Measurements from ENCODE around the gene TMEM150C.

TMEM150C gene

DNA sequence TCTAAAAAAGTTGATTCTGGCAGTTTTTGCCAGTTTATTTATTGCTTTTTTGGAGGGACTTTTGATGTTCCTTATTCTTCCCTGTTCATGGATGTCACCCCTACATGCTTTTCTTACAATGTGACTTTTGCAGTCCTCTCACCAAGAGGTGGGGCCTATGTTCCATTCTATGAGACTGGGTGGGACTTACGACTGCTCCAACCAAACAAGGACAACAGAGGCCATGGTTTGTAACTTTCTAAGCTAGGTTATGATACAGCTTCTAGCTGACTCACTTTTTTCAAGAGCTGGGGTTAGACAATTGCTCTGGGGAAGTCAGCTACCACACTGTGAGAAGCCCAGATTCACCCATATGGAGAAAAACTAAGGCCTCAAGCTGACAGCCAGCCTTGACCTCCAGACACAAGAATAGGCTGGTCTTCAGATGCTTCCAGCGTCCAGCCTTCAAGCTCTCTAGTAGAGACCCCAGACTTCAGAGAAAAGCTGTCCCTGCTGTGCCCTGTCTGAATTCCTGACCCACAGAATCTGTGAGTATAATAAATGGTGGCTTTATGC lies 91.9 kb downstream of the TMEM150C start:
- DNase-seq: peak; percentile 67

GRCh38 chr4:82467471-82467870 lies 94.3 kb downstream of the TMEM150C start:
- peak; percentile 40 for DNase-seq

DNA sequence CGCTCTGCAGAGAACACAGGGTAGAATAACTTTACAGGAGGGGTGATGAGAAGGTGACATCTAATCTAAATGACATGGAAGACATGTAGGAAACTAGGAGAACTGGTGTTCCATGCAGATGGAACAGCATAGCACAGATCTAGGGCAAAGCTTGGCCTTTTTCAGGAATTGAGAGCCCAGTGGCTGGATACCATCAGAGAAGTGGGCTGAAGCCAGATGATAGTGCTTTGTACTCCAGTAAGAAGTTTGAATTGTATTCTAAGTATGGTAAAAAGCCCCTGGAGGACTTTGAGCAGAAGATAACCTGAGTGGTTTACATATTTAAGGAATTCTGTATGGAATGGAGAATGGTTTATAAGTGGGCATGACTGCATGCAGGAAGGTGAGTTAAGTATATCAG lies 98.6 kb downstream of the TMEM150C start:
- DNase-seq: no peak

GRCh38 chr4:82462415-82462831 lies 99.4 kb downstream of the TMEM150C start:
- DNase-seq: peak; percentile 83

DNA sequence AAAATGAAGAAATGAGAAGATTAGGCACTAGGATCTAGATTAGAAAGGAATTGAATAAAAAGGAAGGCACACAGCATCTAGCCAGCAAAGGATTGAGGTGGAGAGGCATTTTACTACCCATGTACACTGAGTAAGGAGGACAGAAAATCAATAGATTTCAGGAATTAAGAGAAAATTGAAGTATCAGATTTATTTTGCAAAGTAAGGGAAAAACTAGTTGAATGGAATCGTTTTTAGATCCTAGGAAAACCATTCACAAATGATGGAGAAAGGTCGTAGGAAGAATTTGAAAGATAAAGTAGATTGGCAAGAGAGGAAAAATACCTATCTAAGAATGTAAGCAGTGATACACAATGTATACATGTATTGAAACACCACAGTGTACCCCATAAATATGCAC lies 100.1 kb downstream of the TMEM150C start:
- no peak for DNase-seq

DNA sequence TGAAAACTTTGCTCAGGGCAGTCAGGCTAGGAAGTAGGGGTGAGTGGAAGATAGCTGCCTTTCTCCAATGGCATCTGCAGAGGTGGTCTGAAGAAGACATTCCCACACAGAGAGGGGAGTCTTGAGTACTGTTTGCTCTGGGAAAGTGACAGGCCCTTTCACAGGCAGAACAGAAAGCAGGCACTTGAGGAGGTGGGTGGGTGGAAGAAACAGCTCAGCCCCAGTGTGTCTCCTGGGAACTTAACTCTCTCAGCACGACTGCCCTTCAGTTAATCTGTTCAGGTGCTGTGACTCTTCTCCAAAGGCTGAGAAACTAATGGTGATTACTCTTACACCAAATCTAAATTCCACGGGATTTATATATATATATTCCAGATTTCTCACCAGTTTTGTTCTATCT lies 103.1 kb downstream of the TMEM150C start:
- no peak for DNase-seq

- DNase-seq: no peak
These were observed 104.5 kb downstream of the TMEM150C start for GRCh38 chr4:82457266-82457665.

- no peak for DNase-seq
These were observed 109.8 kb downstream of the TMEM150C start for GRCh38 chr4:82452026-82452425.

- no peak for DNase-seq
These were observed 110.6 kb downstream of the TMEM150C start for GRCh38 chr4:82450966-82451755.

DNA sequence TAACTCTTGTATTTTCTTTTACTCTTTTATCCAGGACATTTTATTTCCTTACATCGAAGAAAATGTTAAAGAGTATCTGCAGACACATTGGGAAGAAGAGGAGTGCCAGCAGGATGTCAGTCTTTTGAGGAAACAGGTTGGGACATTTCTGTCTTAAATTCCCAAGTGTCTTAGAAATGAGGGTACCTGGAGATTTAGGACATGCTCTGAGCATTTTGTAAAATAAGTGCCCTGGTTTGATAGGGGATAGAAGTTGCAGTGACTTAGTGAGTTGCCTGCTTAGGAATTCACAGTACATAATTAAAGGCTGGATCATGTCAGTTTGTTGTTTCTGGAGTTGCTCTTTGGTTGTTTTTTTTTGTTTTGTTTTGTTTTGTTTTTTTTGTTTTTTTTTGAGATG lies 113.9 kb downstream of the TMEM150C start:
- no peak for DNase-seq

GRCh38 chr4:82439088-82439487 lies 122.7 kb downstream of the TMEM150C start:
- DNase-seq: no peak

DNA sequence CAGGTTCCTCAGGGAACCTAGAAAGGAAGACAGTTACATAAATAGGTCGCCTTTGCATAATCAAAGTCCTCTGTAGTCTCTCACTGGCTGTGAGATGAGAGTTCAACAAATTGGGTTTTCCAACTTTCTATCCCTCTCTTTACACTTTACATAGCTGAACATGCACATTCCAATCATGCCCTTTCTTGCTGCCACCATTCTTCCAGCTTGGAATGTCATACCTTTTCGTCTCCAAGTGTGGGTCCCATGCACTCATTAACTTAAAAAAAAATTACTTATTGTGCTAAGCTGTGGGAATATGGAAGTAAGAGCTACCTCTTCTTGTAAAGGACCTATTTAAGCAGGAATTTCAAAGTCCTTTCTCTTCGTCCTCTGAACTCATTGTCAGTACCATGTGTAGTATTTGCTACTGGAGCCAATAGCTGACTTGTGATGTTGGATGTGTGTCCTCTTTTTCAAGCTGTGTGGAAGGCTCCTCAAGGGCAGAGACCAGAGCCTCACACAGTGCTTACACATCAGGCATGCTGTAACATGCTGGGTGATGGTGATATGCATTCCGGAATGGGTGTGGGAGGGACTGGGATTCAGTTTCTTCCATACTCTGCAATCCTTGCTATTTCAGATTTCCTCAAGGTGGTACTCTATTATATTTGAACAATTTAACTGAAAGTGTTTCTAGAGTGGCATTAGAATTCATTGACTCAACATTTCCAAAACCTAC lies 124.3 kb downstream of the TMEM150C start:
- DNase-seq: peak; percentile 15

DNA sequence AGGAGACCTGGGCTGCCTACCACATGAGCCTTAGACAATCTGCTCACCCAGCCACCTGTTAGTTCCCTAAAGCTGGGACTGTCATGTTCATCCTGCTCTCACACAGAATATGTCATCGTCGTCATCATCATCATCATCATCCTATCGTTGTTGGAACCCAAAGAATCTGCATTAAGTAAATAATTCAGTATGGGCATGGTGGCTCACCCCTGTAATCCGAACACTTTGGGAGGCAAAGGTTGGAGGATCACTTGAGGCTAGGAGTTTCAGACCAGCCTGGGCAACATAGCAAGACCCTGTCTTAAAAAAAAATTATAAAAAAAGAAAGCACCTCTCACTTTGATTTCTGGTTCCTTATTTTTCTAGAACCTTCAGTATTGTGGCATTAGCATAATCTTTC lies 125.0 kb downstream of the TMEM150C start:
- DNase-seq: no peak

DNA sequence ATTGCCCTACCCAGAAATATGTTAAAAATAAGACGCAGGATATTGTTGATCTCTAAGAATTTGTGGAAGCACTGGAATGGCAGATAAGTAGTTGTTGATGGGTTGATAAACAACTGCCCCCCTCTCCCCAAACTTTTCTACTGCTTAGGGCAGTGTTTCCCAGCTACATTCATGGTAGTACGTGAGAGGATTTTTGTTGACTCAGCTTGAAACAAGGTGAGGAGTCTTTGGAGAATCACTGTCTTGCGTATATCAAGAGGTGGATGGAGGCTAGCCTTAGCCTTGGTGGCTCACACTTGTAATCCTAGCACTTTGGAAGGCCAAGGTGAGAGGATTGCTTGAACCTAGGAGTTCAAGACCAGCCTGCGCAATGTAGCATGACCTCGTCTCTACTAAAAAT lies 125.7 kb downstream of the TMEM150C start:
- DNase-seq: no peak

GRCh38 chr4:82434949-82435348 lies 126.8 kb downstream of the TMEM150C start:
- DNase-seq: no peak

DNA sequence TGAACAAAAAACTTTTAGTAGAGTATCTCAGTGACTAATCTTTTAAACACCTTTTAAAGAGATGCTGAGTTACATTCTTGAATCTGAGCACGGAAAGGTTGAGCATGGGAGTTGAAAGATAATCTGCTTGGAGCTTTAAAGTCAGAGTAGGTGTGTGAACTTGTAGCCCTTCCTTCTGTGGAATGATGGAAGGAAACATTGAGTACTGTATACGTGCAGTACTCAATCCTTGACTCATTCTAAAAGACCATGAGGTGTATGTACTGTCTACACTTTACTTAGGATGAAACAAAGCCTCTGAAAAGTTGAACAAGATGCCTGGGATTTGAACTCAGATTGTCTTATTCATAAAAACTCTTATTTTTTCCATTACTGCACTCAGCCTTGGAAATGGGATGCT lies 128.0 kb downstream of the TMEM150C start:
- no peak for DNase-seq
